Placental epithelial cell (primary cell): ENCODE measurements around the gene FNIP1. TPM values are rescaled to one million over a fixed set of nuclear protein-coding genes. Genes with fewer than 3 reads are reported as not detected.

ENCODE experiments used
- total RNA-seq: library from RNA; depleted of rRNA; stranded (reverse); fragments of >200 nt; gene quantifications from 2 replicates; pipeline ENCODE4 v1.2.3, GENCODE V29; 2012

FNIP1 gene
- 43.2 and 49.3 TPM in 2 replicates for total RNA-seq

DNA sequence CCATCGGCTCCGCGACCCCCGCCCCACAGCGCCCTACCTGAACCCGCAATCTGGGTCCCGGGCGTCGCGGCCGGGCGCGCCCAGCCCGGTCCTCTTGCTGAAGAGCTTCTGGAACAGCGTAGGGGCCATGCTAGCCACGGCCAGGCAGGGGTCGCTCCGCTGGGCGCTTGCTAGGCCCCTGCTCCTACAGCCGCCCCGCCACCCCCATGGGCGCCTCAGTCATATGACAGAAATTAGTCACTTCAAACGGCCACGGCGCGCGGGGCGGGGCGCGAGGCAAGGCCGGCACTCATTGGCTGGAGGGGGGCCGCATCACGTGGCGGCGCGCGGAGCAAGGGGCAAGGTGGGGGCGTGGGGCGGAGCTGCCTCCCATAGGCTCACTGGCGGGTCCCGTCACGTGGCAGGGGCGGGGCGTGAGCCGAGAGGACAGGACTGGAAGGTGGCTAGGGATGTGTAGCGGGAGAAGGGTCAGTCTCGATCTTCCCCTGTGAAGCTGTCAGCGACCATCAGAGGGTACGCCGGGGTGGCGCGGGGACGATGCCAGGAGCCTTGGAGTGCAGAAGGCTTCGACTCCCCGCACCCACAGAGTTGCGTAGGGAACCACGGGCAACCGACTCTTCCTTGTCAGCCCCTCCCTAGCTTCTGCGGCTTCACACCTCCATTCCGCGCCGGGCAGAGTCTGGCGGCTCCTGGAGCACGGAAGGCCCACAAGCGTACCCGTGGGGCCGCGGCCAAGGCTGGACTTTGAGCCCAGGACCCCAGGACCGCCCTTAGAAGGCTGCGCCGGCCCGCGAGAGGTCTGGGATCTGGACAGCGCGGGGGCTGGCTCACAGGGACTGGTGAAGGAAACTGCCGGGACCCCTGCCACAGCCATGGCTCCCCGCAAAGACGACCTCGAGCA, at the start of gene FNIP1:
Gene FNIP1 (minus strand): TSS at position 225 of the 901 bp plus-strand sequence. CDS start 96 bp downstream, at position 129.

GRCh38 chr5:131634996-131635683, 161.7 kb downstream of the FNIP1 start, which contains the start of gene RAPGEF6:
Gene RAPGEF6, minus strand, starts transcription at chr5:131635229. Its CDS starts 199 bp downstream, at chr5:131635030.

Other genes with a start within 250 kb of the FNIP1 start
- gene RAPGEF6, start 161.8 kb downstream of the FNIP1 start, total RNA-seq = 11.0 and 15.3 TPM in 2 replicates
- gene MEIKIN, start 148.6 kb upstream of the FNIP1 start, total RNA-seq = 0.39 and 0.54 TPM in 2 replicates
- gene ACSL6, start 214.6 kb upstream of the FNIP1 start, total RNA-seq = 0.33 and 0.39 TPM in 2 replicates